Measurements from ENCODE around the gene GON4L. TPM values are rescaled to one million over a fixed set of nuclear protein-coding genes. Genes with fewer than 3 reads are reported as not detected.

The GON4L gene
- total and polyA plus RNA-seq, 3 experiments from 2014 or later: 42.9 to 60.8 (median 53.3) TPM

GRCh38 chr1:155858800-155859233 lies 1.8 kb upstream of the GON4L start:
- H3K27me3 Mint-ChIP-seq: no peaks in the 10 kb centered on the region
- H3K27ac ChIP-seq (ENCODE audit: low read depth, low read length): peak overlapping the region; percentile 83
- H3K27me3 ChIP-seq (ENCODE audit: insufficient read depth, low read length, poor library complexity, severe bottlenecking): no peaks in the 10 kb centered on the region
- H3K4me1 ChIP-seq (ENCODE audit: insufficient read depth, low read length): peaks cover 41% of the 10 kb centered on the region
- no peaks in the 10 kb centered on the region for H3K9me3 ChIP-seq (ENCODE audit: low read length)
- POLR2A ChIA-PET: interaction anchor here (0.6 to 1.5 kb wide), 3 partner anchors 18 to 118 kb away, joined by 3 to 6 read pairs (median 3); no protein-coding TSS in a partner anchor
- peak overlapping the region; percentile 89 to 98 (median 96) for H3K27ac Mint-ChIP-seq
- H3K36me3 Mint-ChIP-seq: peaks cover 0 to 22% (median 4%) of the 10 kb centered on the region in 3 donors
- H3K4me3 Mint-ChIP-seq: peak overlapping the region; percentile 86 to 96 (median 93)
- H3K9me3 Mint-ChIP-seq: no peaks in the 10 kb centered on the region
- CTCF ChIA-PET: interaction anchor here (0.9 kb wide), 1 partner anchor 87 kb away, joined by 3 read pairs; no protein-coding TSS in a partner anchor
- H3K4me1 Mint-ChIP-seq: peaks cover 39 to 60% (median 51%) of the 10 kb centered on the region in 3 donors
- H3K36me3 ChIP-seq (ENCODE audit: insufficient read depth, low read length): peaks cover 15% of the 10 kb centered on the region
- no peak for DNase-seq
- H3K4me3 ChIP-seq (ENCODE audit: low read length): peak overlapping the region; percentile 77

- H3K4me1 Mint-ChIP-seq: peaks cover 45 to 81% (median 69%) of the 10 kb centered on the region in 3 donors
- Histone ChIP-seq H3K9me3 (ENCODE audit: low read length) (no peaks in the 10 kb centered on the region), H3K27me3 (ENCODE audit: insufficient read depth, low read length, poor library complexity, severe bottlenecking) (no peaks in the 10 kb centered on the region), H3K27ac (ENCODE audit: low read depth, low read length) (peak overlapping the region; percentile 88), H3K4me3 (ENCODE audit: low read length) (peak overlapping the region; percentile 88), H3K4me1 (ENCODE audit: insufficient read depth, low read length) (peaks cover 41% of the 10 kb centered on the region), H3K36me3 (ENCODE audit: insufficient read depth, low read length) (peaks cover 22% of the 10 kb centered on the region)
- peak overlapping the region; percentile 89 to 100 (median 99) for H3K27ac Mint-ChIP-seq
- peaks cover 3 to 43% (median 4%) of the 10 kb centered on the region in 3 donors for H3K36me3 Mint-ChIP-seq
- ChIA-PET POLR2A (interaction anchor here (0.6 kb wide), 1 partner anchor 109 kb away, joined by 8 read pairs; no protein-coding TSS in a partner anchor), CTCF (interaction anchor here (1.3 kb wide), 1 partner anchor 9 kb away, joined by 3 read pairs; no protein-coding TSS in a partner anchor)
- no peak for DNase-seq
- no peaks in the 10 kb centered on the region for H3K27me3 Mint-ChIP-seq
- H3K9me3 Mint-ChIP-seq: no peaks in the 10 kb centered on the region
- H3K4me3 Mint-ChIP-seq: peak overlapping the region; percentile 95 to 100 (median 98)
These were observed 598 bp downstream of the GON4L start for GRCh38 chr1:155856257-155856974.

- DNase-seq: no peak
- CTCF ChIA-PET: interaction anchor here (1.0 kb wide), 1 partner anchor 18 kb away, joined by 3 read pairs; no protein-coding TSS in a partner anchor
- Histone ChIP-seq H3K4me3 (ENCODE audit: low read length) (no peak overlapping the region), H3K4me1 (ENCODE audit: insufficient read depth, low read length) (peaks cover 20% of the 10 kb centered on the region), H3K36me3 (ENCODE audit: insufficient read depth, low read length) (peaks cover 27% of the 10 kb centered on the region), H3K9me3 (ENCODE audit: low read length) (no peaks in the 10 kb centered on the region), H3K27ac (ENCODE audit: low read depth, low read length) (no peak overlapping the region), H3K27me3 (ENCODE audit: insufficient read depth, low read length, poor library complexity, severe bottlenecking) (no peaks in the 10 kb centered on the region)
- Mint-ChIP-seq H3K27me3 (no peaks in the 10 kb centered on the region), H3K36me3 (peaks cover 9 to 66% (median 11%) of the 10 kb centered on the region in 3 donors), H3K4me1 (peaks cover 29 to 64% (median 54%) of the 10 kb centered on the region in 3 donors), H3K27ac (peak overlapping the region in 4 of 8 donors; percentile 34 to 77 (median 60)), H3K4me3 (peak overlapping the region; percentile 0 to 72 (median 15)), H3K9me3 (no peaks in the 10 kb centered on the region)
- POLR2A ChIA-PET: no interaction called here
These were observed 6.7 kb downstream of the GON4L start for GRCh38 chr1:155850345-155850744.

GRCh38 chr1:155847823-155848529 lies 9.0 kb downstream of the GON4L start:
- H3K27me3 ChIP-seq (ENCODE audit: insufficient read depth, low read length, poor library complexity, severe bottlenecking): no peaks in the 10 kb centered on the region
- no peak for DNase-seq
- Mint-ChIP-seq H3K4me1 (peaks cover 49 to 77% (median 64%) of the 10 kb centered on the region in 3 donors), H3K36me3 (peaks cover 15 to 71% (median 16%) of the 10 kb centered on the region in 3 donors), H3K9me3 (no peaks in the 10 kb centered on the region), H3K27ac (peak overlapping the region in 7 of 8 donors; percentile 16 to 89 (median 59)), H3K4me3 (peak overlapping the region in 3 of 7 donors; percentile 6 to 44 (median 28)), H3K27me3 (no peaks in the 10 kb centered on the region)
- H3K9me3 ChIP-seq (ENCODE audit: low read length): no peaks in the 10 kb centered on the region
- POLR2A ChIA-PET: no interaction called here
- no peak overlapping the region for H3K27ac ChIP-seq (ENCODE audit: low read depth, low read length)
- CTCF ChIA-PET: no interaction called here
- peaks cover 32% of the 10 kb centered on the region for H3K4me1 ChIP-seq (ENCODE audit: insufficient read depth, low read length)
- peaks cover 6% of the 10 kb centered on the region for H3K36me3 ChIP-seq (ENCODE audit: insufficient read depth, low read length)
- H3K4me3 ChIP-seq (ENCODE audit: low read length): no peak overlapping the region

- no peak overlapping the region for H3K4me3 Mint-ChIP-seq
- H3K27me3 ChIP-seq (ENCODE audit: insufficient read depth, low read length, poor library complexity, severe bottlenecking): no peaks in the 10 kb centered on the region
- H3K4me1 Mint-ChIP-seq: peaks cover 45 to 69% (median 65%) of the 10 kb centered on the region in 3 donors
- peaks cover 6% of the 10 kb centered on the region for H3K36me3 ChIP-seq (ENCODE audit: insufficient read depth, low read length)
- no peak overlapping the region for H3K4me3 ChIP-seq (ENCODE audit: low read length)
- no peaks in the 10 kb centered on the region for H3K9me3 Mint-ChIP-seq
- H3K27ac ChIP-seq (ENCODE audit: low read depth, low read length): no peak overlapping the region
- H3K9me3 ChIP-seq (ENCODE audit: low read length): no peaks in the 10 kb centered on the region
- H3K27me3 Mint-ChIP-seq: no peaks in the 10 kb centered on the region
- peaks cover 8 to 65% (median 13%) of the 10 kb centered on the region in 3 donors for H3K36me3 Mint-ChIP-seq
- POLR2A ChIA-PET: no interaction called here
- peaks cover 32% of the 10 kb centered on the region for H3K4me1 ChIP-seq (ENCODE audit: insufficient read depth, low read length)
- CTCF ChIA-PET: no interaction called here
- H3K27ac Mint-ChIP-seq: peak overlapping the region in 7 of 8 donors; percentile 24 to 78 (median 66)
- DNase-seq: no peak
These were observed 12.1 kb downstream of the GON4L start for GRCh38 chr1:155844860-155845421.

- Histone ChIP-seq H3K4me3 (ENCODE audit: low read length) (no peak overlapping the region), H3K27ac (ENCODE audit: low read depth, low read length) (no peak overlapping the region), H3K27me3 (ENCODE audit: insufficient read depth, low read length, poor library complexity, severe bottlenecking) (no peaks in the 10 kb centered on the region), H3K9me3 (ENCODE audit: low read length) (no peaks in the 10 kb centered on the region), H3K4me1 (ENCODE audit: insufficient read depth, low read length) (peaks cover 17% of the 10 kb centered on the region), H3K36me3 (ENCODE audit: insufficient read depth, low read length) (no peaks in the 10 kb centered on the region)
- ChIA-PET POLR2A (interaction anchor here (0.6 kb wide), 1 partner anchor 23 kb away, joined by 3 read pairs; no protein-coding TSS in a partner anchor), CTCF (no interaction called here)
- peaks cover 41 to 72% (median 64%) of the 10 kb centered on the region in 3 donors for H3K4me1 Mint-ChIP-seq
- H3K36me3 Mint-ChIP-seq: peaks cover 7 to 51% (median 13%) of the 10 kb centered on the region in 3 donors
- H3K9me3 Mint-ChIP-seq: no peaks in the 10 kb centered on the region
- DNase-seq: no peak
- no peak overlapping the region for H3K4me3 Mint-ChIP-seq
- peak overlapping the region in 1 of 8 donors; percentile 35 for H3K27ac Mint-ChIP-seq
- H3K27me3 Mint-ChIP-seq: no peaks in the 10 kb centered on the region
These were observed 16.6 kb downstream of the GON4L start for GRCh38 chr1:155840386-155840785.

- no peak overlapping the region for H3K4me3 Mint-ChIP-seq
- ChIA-PET POLR2A (no interaction called here), CTCF (no interaction called here)
- H3K9me3 ChIP-seq (ENCODE audit: low read length): no peaks in the 10 kb centered on the region
- H3K36me3 ChIP-seq (ENCODE audit: insufficient read depth, low read length): no peaks in the 10 kb centered on the region
- no peak for DNase-seq
- H3K9me3 Mint-ChIP-seq: no peaks in the 10 kb centered on the region
- H3K4me1 ChIP-seq (ENCODE audit: insufficient read depth, low read length): peaks cover 4% of the 10 kb centered on the region
- H3K27ac Mint-ChIP-seq: peak overlapping the region in 3 of 8 donors; percentile 25 to 47 (median 33)
- peaks cover 23 to 52% (median 41%) of the 10 kb centered on the region in 3 donors for H3K4me1 Mint-ChIP-seq
- peaks cover 0 to 28% (median 13%) of the 10 kb centered on the region in 3 donors for H3K36me3 Mint-ChIP-seq
- no peaks in the 10 kb centered on the region for H3K27me3 ChIP-seq (ENCODE audit: insufficient read depth, low read length, poor library complexity, severe bottlenecking)
- no peak overlapping the region for H3K4me3 ChIP-seq (ENCODE audit: low read length)
- H3K27ac ChIP-seq (ENCODE audit: low read depth, low read length): peak overlapping the region; percentile 39
- no peaks in the 10 kb centered on the region for H3K27me3 Mint-ChIP-seq
These were observed 21.5 kb downstream of the GON4L start for GRCh38 chr1:155835548-155835947.
